PC-3 (cell line): ENCODE results near the gene RHBG.

Experiments
- EZH2 ChIP-seq: fragments of 300-600 bp; sonication (generic); IDR thresholded peaks from one replicate; pipeline ENCODE4 v1.6.1; 2017; ENCODE audit warnings: antibody characterized with exemption, mild to moderate bottlenecking, low read length; ENCODE audit not compliant: unreplicated experiment
- EZH2phosphoT487 ChIP-seq: fragments of 300-600 bp; sonication (generic); IDR thresholded peaks from 2 replicates; pipeline ENCODE4 v1.6.1; 2018; ENCODE audit warnings: mild to moderate bottlenecking, antibody characterized with exemption, low read length, borderline replicate concordance
- TF ChIP-seq, protein P1 (sequence below): fragments of 300-600 bp; sonication (generic); conservative IDR thresholded peaks from 2 replicates; pipeline ENCODE4 v1.5.1; 2017; ENCODE audit warnings: antibody characterized with exemption, low read depth, mild to moderate bottlenecking, low read length

DNA sequence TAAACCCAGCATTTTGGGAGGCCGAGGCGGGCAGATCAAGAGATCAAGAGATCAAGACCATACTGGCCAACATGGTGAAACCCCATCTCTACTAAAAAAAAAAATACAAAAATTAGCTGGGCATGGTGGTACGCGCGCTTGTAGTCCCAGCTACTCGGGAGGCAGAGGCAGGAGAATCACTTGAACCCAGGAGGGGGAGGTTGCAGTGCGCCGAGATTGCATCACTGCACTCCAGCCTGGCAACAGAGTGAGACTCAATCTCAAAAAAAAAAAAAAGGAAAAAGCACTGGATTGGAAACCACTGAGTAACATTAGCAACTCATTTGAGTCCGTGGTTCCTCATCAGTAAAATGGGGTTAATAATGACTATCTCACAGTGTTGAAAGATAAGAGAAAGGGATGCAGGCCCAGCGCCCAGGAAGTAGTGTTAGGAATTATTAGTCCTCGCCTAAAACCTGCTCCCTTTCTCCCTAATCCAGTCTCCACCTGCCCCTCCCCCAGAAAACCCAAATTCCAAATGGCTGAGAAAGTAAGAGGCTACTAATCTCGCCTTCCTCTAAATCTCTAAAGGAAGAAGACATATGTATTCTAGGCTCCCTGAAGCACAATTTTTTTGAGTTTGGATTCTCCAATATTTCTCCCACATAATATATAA lies 49.5 kb downstream of the RHBG start:
- TF ChIP-seq, protein P1, sequence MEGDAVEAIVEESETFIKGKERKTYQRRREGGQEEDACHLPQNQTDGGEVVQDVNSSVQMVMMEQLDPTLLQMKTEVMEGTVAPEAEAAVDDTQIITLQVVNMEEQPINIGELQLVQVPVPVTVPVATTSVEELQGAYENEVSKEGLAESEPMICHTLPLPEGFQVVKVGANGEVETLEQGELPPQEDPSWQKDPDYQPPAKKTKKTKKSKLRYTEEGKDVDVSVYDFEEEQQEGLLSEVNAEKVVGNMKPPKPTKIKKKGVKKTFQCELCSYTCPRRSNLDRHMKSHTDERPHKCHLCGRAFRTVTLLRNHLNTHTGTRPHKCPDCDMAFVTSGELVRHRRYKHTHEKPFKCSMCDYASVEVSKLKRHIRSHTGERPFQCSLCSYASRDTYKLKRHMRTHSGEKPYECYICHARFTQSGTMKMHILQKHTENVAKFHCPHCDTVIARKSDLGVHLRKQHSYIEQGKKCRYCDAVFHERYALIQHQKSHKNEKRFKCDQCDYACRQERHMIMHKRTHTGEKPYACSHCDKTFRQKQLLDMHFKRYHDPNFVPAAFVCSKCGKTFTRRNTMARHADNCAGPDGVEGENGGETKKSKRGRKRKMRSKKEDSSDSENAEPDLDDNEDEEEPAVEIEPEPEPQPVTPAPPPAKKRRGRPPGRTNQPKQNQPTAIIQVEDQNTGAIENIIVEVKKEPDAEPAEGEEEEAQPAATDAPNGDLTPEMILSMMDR: no peak
- no peak for TF ChIP-seq EZH2
- TF ChIP-seq EZH2phosphoT487: no peak
